ENCODE results near the gene UQCC2.

- TF ChIP-seq CTCF (conservative IDR thresholded peaks at IDR 0.05) (no peak), EZH2 (IDR thresholded peaks at IDR 0.05; ENCODE audit: low read depth) (no peak)
These were observed 27.4 kb upstream of the UQCC2 start for GRCh38 chr6:33738879-33739278.

Data from PC-9 (cell line).